ENCODE results near the gene PRR22.
A peak's percentile ranks its signal among the peaks of the same experiment; 100 is the strongest.

Gene PRR22

DNA sequence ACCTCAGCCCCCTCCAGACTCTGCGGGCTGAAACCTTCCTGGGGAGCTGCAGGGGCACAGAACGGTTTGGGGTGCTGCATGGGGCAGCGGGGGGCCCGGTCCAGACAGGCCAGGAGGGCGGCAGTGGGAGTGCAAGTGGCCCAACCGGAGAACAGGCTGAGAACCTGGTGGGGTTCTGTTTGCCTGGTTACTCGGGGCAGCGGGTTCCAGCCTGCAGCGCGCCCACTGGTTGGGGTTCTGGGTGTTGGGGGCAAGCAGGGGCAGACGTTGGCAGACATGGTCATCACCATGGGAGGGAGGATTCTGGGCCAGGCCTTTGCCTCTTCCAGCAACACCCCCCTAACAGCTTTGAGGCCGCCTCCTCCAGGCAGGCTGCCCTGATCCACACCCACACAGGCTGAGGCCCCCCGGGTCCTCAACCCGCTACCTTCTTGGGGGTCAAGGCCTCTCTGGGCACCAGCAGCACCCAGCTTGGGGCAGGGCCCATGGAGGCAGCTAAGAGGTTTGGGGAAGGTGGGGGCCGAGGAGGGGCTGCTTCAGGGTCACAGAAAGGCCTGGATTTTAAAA is at the start of gene PRR22:
TSS of gene PRR22 (minus strand) at position 166 of the 567 bp plus-strand sequence. CDS start at position 80, 86 bp downstream.
- DNase-seq: no peak

DNA sequence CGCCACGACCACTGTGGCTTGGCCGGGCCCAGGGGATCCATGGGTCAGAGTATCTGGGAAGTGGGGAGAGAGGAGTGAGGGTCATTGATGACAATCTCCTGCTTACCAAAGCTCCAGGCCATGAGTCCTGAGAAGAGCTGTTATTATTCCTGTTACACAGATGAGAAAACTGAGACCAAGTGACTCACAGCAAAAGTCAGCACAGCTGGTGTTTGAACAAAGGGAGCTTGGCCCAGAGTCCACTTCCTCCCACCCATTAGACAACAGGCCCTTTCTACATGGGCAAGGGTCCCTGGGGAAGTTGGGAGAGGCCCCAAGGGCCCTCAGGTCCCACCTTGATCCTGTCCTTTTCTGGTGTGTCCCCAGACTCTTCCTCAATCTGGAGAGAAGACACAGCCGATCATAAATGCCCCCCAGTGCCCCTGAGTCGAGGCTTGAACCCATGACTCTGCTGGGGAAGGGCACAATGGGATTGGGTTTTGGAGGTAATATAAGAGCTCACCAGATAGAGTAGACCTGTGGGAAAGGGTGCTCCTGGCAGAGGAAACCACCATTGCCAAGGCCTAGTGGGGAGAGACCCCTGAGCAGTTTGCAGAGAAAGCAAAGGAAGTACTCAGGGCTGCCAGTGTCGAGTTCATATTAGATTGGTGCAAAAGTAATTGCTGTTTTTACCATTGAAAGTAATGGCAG is 48.1 kb upstream of the PRR22 start:
- no peak for DNase-seq

DNA sequence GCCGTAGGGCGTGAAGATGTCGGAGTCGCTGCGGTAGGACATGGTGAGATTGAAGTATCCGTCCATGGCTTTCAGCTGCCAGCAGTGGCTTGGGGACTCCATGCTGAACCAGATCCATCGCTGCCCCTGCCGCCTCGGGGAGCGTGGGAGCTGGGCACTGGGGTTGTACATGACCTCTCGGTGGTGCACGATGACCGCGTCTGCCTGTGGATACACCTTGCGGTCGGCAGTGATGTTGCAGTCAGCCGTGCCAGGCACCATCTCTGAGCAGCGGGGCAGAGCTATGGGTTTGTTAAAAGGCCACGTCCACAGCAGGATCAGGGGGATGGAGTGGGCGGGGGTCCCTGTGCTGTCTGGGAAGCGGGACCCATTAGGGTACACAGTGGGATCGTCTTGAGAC is 47.5 kb upstream of the PRR22 start:
- DNase-seq: no peak

DNA sequence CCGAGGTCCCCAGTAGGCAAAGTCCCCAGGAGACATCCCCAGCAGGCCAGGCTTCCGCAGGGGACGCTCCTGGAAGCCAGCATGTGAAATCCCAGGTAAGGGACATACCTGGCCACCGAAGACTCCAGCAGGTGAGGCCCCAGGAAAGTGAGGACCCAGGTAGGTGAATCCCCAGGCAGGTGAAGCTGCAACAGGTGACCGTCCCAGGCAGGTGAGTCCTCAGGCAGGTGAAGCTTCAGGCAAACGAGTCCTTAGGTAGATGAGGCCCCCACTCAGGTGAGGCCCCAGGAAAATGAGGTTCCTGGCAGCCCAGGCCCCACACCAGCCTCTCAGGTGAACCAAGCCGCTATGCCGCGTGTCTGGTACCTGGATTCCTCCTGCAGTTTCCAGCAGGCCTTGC is 46.6 kb upstream of the PRR22 start:
- no peak for DNase-seq

DNA sequence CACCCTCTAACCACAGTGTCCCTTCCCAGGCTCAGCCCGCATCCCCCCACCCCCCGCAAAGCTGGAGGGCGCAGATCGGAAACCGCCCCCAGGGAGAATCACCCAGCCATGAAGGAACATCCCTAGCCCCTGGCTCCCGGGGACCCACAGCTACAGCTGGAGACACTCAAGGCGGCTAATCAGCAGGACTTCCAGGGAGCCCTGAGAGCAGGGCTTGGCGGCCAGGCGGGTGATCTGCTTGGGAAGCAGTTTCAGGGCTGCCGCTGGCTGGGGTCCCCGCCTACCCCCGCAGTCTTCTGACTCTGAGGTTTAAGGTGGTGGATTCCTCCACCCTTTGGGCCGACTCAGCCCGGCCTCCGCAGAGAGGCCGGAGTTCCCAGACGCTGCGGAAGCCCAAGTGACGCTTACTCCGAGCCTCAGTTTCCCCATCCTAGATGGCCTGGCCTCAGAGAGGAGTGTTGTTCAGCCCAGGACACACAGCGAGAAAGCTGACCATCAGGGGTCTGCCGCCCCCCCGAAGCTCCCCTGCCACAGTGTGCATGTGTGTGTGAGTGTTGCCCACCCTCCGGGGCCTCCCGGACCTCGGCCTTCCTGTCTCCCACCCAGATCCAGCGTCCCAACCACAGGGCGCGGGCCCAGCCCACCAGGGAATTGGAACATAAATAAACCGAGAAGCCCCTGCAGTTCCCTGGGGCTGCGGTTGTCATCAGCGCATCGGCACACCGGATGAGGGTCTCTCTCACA is 45.2 kb upstream of the PRR22 start:
- no peak for DNase-seq

DNA sequence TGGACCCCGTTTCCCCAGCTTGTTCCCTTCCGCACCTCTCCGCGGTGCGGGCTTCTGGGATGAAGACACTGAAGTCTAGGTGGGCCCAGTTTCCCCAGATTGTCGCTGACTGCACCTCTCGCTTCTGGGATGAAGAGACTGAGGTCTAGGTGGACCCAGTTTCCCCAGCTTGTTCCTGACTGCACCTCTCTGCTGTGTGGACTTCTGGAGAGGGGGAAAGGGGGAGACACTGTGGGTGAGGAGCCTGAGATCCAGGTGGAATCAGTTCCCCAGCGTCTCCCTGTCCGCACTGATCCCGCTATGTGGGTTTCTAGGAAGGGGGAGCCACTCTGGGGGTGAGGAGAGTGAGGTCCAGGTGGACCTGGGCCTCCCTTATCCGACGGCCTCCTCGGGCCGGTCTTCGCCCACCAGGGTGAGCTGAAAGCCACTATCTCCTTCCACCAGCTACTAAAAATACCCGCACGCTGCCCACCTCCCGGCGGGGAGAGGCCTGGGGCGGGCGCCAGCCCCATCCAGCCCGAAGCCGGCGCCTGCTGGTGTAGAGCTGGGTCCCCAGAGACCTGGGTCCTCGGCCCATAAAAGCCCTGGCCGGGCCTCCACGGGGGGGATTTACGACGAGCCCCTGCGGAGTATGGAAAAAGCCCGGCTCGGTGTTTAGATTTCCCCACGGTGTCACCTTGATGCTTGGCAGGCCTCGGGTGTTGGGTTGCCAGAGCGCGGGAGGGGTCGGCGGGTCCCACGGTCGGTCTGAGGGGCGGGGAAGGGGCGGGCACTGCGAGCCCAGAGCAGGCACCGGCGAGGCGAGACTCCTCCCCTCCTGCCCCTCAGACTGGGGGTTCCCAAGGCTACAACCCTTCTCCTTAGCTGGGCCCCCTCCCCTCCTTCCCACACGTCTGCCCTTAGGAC is 44.4 kb upstream of the PRR22 start:
- peak in 1 of 2 experiments; percentile 53 for DNase-seq

DNA sequence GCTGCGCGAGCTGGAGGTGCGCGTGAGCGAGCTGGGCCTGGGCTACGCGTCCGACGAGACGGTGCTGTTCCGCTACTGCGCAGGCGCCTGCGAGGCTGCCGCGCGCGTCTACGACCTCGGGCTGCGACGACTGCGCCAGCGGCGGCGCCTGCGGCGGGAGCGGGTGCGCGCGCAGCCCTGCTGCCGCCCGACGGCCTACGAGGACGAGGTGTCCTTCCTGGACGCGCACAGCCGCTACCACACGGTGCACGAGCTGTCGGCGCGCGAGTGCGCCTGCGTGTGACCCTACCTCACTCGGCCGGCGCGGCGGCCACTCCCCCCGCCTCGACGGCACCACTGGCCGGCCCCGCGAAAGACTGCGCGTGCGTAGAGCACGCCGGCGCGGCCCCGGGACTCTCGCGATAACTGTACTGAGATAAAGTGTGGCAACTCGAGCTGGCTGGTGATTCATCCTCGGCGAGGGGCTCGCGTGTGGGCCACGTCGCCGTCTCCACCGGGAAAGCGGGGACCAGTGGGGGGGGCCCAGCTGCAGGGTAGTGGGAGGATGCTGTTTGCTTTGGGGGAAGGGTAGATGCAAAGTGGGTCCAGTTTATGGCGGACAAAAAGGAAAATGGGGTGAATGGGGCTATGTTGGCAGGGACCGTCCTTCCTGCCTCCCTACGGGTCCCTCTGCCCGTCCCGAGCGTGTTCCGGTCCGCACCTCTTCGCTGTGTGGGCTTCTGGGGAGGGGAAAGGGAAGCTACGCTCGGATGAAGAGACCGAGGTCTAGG is 43.5 kb upstream of the PRR22 start:
- DNase-seq: peak; percentile 88 to 97

DNA sequence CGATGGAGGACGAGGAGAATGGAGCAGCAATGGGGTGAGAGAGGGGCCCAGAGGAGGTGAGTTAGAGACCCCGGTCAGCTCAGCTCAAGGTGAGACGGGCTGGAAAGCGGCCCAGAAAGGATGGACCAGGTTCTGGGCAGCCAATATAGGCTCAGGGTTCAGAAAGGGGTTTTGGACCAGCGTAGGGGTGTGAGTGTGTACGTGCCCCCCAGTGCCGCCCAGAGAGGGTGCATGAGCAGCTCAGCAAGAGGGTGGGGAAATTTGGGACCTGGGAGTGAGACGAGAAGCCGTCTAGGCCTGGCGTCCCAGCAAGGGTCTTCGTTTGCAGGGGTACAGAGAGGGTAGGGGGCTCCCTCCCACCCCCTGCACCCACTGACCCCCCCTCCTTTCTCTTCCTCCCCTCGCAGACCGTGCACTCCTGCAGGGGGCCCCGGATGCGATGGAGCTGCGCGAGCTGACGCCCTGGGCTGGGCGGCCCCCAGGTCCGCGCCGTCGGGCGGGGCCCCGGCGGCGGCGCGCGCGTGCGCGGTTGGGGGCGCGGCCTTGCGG is 42.9 kb upstream of the PRR22 start:
- no peak for DNase-seq

DNA sequence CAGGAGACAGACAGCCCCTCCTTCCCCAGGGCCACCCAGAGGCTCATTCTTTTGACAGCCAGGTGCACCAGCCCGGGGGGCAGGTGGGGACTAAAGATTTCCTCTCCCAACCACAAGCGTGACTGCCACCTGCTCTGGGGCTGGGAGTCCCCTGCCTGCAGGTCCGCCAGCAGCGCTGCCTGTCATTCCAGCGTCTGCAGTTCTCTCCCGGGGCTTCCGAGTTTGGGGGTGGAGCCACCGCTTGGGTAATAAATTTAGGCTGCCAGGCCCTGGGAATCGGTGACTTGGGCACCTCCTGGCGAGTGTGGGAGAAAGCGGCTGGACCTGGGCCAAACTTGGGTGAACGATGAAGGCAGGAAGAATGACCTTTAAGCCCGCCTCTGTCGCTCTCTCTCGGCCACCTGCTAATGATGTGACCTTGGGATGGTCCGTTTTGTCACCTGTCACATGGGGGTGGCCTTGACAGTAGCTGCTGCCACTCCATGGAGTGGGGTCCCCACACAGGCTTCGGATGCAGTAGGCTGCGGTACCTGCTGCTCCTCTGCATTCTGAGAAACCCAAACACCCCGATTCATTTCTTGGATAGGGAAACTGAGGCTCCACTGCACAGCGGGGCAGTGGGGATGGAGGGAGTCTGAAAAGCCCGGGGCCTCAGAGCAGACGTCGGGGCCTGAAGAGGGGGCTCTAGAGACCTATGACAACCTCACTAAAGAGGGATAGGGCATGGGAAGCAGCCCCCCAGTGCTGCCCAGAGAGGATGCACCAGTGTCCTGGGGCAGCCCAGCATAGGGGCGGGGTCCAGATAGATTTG is 42.2 kb upstream of the PRR22 start:
- DNase-seq: peak; percentile 98

DNA sequence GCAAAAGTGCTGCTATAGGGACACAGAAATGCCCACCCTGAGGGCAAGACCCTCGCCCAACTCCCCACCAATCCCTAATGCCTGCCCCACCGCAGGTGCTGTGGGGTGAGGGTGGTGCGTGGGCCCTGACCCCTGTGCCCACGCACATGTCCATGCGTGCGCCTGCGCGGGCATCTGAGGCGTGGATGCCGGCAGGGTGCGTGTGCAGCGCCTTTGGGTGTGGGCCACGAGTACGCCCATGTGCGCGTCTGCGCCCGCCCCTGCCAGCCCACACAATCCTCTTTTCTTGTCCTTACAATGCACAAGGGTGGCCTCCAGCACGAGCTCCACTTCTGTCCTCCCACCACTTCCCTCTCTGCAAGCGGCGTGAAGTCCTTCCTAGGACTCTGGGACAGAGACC is 40.6 kb upstream of the PRR22 start:
- DNase-seq: no peak

DNA sequence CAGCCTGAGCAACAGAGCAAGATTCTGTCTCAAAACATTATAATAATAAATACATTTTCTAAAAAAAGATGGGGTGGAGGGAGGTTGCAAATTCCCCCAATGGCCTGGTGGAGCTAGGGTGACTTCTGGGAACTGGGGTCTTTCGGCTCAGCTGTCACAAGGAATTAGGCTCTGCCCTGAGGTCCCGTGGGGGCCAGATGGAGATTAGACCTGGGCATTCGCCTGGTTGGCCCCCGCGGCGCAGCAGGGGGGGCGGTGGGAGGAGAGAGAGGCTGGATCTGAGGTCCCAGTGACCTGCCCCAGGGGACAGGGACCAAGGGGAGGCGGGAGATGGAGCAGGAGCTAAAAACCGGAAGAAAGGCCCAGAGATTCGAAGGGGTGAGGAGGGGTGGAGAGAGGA is 40.2 kb upstream of the PRR22 start:
- no peak for DNase-seq

DNA sequence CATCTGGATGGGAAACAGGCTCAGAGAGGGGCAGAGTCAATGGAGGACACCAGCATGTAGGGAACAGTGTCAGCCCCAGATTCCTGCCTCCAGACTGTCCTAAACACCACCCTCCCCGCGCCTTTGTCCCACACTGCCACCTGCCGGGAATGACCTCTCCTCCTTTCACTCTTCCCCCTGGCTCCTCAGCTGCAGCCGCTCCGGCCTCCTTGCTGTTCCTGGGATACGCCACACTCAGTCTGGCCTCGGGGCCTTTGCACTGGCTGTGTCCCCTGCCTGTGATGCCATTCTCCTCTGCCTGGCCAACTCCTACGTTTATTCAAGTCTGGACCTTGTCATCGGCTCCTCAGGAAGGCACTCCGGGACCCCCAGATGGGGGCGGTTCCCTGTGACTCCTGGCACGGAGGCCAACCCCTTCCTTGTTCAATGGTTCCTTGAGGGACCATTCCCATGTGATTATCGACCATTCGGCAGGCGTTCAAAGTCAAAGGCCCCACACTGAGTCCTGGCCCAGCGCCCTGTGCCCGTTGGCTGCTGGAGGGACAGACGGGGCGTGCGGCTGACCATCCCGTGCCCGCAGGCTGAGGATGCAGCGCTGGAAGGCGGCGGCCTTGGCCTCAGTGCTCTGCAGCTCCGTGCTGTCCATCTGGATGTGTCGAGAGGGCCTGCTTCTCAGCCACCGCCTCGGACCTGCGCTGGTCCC is 39.2 kb upstream of the PRR22 start:
- DNase-seq: peak; percentile 16 to 52

DNA sequence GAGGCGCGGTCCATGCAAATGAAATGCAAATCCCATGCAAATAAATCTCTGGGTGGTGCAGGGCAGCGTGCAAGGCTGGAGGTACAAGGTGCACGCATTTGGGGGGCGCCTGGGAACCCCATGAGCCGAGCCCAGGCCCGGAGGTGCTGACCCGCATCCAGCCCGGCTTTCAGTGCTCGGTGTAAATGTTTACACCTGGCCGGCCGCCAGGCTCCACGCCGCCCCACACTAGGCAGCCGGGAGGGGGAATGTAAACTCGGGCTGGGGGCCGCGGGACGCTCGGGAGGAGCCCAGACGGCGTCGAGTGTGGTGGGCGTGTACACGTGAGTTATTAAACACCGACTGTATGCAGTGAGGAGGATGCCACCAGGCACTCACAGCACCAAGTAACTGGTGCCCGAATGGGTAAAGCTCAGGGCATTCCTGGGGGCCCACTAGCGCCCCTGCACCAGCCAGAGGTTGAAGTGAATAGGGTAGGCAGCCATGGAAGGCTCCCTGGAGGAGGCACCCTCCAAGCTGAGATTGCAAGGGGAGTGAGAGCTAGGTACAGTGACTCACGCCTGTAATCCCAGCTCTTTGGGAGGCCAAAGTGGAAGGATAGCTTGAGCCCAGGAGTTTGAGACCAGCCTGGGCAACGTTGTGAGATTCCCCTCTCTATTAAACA is 37.8 kb upstream of the PRR22 start:
- peak in 1 of 2 experiments; percentile 37 for DNase-seq

DNA sequence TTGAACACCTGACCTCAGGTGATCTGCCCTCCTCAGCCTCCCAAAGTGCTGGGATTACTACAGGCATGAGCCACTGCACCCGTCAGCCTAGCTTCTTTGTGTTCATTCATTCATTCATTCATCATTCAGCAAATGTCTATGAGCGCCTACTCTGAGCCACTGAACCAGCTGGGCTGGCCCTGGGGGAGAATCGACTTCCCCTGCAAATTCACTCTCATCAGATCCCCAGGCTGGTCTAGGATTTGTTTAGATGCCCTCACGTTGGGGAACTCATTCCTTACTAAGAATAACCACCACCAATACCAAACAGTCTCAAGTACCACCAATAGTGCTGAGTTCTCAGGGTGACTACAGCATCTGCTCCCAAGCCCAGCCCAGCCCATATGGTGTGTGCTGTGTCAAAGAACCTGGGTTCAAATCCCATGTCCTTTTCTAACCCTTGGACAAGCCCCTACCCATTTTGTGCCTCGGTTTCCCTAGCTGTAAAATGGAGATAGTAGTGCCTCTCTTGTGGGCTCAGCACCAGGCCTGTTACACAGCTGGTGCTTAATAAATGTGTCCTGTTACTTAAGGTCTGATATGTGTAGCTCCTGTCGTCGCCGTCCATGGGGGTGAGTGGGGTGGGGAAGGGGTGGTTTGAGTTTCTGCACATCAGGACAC is 37.1 kb upstream of the PRR22 start:
- no peak for DNase-seq

DNA sequence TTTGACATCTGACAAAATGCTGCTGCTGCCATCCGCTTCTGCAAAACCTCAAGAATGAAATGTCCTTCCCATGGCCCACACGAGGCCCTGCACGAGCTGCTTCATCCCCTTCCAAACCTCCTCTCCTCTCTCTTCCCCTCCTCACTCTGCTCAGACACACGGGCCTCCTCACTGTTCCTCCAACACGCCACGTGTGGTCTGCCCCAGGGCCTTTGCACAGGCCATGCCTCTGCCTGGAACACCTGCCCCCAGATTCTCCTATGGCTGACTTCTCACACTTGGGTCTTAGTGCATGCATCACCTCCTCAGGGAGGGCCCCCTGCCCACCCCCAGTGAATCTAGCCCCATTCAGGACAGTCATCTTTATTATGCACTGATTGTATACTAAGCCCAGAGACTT is 36.2 kb upstream of the PRR22 start:
- DNase-seq: no peak

DNA sequence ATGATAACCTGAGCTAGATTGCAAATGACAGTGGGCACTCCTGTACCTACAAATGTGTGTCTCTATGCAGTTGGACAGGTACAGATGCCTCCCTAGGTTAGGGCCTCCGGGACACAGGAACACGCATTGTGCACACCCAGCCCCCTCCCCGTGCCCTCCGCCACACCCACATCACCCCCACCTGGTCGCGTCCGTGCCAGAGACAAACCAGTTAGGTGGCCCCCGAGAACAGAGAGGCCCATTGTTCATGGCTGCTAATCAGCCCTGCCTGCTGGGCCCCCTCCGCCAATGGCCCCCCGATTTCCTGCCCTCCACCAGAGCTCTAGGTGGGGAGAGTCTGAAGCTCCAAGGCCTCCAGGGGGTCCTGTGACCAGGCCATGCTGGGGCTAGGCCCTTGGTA is 34.0 kb upstream of the PRR22 start:
- no peak for DNase-seq

DNA sequence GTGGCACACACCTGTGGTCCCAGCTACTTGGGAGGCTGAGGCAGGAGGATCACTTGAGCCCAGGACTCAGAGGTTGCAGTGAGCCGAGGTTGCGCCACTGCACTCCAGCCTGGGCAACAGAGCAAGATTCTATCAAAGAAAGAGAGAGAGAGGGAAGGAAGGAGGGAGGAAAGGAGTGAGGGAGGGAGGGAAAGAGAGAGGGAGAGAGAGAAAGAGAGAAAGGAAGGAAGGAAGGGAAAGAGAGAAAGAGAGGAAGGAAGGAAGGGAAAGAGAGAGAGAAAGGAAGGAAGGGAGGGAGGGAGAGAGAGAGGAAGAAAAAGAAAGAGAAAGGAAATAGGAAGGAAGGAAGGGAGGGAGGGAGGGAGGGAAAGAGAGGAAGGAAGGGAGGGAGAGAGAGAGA is 32.7 kb upstream of the PRR22 start:
- DNase-seq: no peak

DNA sequence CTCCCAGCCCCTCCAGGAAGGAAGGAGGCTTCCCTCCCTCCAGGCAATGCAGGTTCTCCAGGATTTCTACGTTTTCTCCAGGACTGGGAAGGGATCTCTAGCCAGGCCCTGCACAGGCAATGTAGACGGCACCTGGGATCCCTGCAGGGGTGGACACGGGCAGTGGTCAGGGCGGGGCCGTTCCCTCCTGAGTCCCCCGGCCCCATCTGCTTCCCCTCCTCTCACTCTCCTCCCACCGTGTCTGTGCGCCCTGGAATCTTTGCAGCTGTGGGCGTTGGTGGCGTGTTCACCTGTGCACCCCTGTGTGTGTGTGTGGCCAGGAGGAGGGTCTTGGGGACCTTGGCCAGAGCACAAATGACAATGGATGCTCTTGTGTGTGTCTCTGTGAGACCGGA is 30.3 kb upstream of the PRR22 start:
- no peak for DNase-seq

DNA sequence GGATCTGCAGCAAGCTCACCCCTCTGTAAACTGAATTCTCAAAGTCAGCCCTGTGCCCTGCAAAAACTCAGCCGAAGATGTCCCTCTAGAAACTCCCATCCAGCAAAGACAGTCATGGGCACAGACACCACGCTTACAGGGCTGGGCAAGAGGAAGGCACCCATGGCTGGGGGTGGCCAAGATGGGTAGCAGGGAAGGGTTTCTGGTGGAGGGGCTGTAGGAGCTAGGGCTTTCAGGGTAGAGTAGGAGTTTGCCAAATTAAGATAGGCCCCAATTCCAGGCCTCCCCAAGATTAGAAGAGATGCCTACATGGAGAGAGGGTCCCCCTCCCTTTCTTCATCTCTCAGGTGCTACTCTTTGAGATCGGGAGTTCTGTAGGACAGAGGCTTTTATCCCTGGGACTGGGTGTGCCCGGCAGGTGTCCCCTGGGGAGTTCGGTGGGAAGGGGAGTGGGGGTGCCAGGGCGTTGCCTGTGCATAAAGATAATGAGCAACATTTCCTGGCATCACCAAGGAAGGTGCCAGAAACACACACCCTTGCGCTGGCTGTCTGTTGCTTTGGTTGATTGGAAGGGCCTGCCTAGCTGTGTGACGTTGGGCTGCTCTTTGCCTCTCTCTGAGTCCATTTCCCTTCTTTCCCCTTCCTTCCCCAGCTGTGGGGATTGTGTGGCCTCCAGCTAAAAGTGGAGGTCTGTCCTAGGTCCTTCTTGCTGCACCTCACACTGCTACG is 29.7 kb upstream of the PRR22 start:
- DNase-seq: no peak
